GM21367 (cell line): ENCODE measurements around the gene INAVA.
"Not testable (repeated sequence)": the region's sequence is repeated elsewhere in the genome, so short reads cannot be mapped to it uniquely, and the experiment has no call there.

Experiments
- ATAC-seq: cut with Tn5 transposase; IDR thresholded peaks from one replicate; pipeline ENCODE4 v1.9.1; 2021; ENCODE audit not compliant: unreplicated experiment

Gene INAVA

DNA sequence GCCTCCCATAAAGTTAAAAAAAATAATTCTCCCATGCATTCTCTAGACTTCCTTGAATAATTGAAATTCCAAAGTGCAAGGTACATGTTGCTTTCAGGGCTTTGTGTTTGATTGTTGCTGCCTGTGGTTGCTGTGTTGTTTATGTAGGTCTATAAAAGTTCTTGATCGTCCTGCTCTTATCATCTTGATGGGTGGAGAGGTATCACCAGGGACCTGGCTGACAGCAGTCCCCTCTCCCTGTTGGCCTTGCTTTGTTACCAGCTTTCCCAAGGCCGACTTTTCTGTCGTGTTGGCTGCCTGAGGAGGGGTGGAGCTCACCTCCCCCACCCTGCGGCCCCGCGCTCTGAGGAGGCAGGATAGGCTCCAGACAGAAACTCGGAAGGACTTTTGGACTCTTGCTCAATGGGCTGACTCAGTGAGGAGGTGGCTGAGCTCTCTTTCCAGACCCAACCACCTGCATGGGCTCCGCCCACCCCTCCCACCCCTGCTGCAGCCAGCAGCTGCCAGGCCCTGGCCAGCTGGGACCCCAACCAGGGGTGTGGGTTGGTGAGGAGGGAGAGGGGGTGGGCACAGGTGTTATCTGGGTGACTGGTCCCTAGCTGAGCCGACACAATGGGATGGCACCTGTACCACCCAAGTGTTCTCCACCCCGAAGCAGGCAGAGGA, 2.0 kb downstream of the INAVA start:
- ATAC-seq = no peak

DNA sequence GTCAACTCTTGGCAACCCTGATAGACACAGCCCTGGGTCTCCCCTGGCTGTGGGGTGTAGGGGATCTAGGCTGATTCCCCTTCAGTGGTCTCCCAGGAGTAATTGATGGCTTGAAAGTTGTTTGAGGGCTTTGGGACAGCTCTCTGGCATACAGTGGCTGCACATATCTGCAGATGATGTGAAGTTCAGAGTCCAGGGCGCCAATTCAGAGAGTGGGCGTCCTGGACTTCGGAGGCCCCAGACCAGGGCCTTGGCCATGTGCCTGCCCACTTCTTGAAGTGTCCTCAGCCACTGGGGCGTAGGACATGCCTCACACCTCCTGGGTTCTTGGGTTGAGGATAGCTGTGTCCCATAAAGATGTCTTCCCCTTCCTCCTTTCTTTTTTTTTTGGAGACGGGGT, 2.6 kb downstream of the INAVA start:
- no peak for ATAC-seq

DNA sequence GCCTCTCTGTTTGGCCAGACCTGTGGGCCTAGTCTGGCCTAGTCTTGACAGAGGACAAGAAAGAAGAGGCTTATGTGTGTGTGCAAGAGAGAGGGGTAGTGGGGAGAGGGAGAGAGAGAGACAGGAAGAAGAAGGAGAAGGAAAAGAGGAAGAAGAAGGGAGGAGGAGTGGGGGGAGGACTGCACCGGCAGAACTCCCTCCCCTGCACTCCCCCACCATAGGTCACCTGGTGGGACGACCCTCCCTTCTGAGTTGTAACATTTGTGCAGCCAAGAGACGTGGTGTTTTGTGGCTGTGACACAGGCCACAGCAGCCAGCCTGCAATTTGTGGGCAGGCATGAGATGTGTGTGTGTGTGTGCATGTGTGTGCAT, 4.3 kb downstream of the INAVA start:
- ATAC-seq = no peak

DNA sequence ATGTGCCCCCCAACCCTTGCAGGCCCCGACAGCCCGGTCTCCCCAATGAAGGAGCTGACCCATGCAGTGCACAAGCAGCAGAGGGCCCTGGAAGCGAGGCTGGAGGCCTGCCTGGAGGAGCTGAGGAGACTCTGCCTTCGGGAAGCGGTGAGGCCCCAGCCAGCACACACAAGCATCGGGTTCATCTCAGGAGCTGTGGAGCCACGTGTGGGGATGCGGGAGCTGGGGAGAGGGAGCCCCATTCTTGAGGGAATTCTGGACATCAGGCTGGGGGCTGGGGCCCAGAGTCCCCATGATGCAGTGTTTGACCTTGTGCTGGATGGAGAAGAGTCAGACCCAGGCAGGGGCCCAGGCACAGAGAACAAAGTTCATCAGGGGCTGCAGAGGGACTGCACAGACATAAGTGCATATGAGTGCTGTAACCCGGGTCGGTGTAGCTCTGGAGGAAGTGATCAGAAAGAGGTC, 4.8 kb downstream of the INAVA start:
- ATAC-seq = no peak

DNA sequence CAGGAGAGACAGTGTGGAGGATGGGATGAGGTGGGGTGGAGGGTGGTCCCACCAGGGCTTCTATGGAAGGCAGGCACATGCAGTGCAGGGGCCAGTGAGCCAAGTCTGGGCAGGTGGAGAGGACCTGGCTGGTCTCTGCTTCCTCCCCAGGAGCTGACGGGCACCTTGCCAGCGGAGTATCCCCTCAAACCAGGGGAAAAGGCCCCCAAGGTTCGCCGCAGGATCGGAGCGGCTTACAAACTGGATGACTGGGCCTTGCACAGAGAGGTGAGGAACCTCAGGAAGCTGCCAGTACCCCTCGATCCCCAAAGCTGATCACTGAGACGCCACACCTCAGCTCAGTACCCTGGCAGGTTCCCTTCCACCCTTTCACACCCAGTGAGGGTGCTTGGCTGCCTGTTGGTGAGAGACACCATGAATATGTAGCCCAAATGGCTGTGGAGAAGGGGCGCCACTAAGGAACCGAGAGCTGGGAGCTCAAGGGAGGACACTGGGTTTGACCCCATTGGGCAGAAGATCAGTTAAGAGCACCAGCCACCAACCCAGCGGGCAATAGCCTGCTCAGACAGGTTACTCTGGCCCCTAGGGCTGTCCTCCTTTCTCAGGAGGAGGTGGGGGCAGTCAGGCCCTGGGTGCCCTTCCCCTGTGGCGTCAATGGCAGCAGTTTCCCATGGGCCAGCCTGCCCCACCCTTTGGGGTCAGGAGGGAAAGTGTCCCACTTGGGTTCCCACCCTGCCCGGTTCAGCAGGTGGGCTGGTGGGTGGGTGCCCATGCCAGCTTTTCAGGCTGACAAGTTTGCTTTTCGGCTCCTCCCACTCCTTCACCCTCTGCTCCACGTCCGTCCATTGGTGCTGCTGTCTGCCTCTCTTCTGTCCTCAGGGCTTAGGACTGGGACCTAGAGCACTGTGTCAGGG, 5.5 kb downstream of the INAVA start:
- ATAC-seq = no peak

DNA sequence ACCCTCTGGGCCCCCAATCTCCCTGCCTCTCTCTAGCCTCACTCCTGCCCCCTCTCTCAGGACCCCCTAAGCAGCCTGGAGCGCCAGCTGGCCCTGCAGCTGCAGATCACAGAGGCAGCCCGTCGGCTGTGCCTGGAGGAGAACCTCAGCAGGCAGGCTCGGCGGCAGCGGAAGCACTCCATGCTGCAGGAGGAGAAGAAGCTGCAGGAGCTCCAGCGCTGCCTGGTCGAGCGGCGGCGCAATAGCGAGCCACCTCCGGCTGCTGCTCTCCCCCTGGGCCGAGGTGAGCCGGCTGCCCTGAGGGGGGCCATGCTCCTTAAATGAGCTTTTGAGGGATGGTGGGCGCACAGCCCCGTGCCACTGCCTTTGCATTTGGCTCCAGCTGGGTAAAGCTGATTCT, 6.2 kb downstream of the INAVA start:
- no peak for ATAC-seq

DNA sequence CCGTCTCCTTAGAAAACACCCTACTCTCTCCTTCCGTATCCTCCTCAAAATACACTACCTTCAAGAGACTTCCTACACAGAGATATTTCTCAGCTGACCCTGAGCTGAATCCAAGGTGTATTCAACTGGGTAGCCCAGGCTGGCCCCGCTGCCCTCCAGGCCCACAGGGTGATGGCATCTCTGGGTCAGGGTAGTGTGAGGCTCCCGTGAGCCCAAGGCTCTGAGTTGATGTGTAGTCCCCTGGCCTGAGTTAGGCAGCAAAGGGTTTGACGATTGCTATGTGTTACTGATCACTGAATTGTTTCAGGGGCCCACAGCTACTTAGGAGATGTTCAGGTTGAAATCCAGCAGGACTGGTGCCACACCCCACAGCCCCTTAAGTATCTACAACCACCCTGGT, 6.7 kb downstream of the INAVA start:
- ATAC-seq = no peak

DNA sequence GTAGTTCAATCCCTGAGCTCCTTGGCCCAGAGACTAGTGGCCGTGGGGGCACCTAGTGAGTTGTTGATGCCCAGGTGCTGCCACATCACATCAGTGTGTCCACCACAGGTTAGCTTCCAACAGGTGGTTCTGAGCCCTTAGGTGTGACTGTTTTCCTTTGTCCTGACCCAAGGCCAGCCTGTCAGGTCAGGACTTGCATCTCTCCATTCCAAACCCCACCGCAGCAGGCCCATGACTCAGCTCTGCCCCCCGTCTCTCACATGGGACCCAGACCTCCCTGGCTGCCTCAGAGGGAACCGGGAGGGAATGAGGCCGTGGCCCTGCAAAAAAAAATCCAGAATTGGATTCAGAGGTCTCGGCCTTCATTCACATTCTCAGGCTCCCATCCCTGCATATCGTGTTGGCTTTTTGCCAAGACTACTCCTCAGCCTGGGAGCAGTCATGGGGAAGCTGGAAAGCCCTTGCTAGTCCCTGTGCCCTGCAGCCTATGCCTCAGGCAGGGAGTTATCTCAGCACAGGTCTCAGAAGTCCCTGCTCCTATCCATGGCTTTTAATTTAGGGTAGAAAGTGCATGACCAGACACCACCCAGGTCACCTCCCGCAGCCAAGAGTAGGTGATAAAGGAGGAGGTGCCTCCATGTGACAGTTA, 7.2 kb downstream of the INAVA start:
- no peak for ATAC-seq

DNA sequence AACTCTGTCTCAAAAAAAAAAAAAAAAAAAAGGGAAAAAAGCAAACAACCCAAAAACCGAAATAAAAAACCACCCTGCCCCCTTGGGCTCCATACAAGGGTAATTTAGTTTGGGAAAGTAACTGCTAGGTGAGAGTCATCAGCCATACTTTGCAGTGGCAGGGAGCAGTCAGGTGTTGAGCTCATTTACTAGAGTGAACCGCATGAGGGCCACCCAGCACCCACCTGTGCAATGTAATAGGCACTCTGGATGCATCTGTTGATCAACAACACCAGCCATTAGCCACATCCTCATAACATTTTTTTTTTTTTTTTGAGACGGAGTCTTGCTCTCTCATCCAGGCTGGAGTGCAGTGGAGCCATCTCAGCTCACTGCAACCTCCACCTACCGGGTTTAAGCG, 9.1 kb downstream of the INAVA start:
- ATAC-seq = no peak

DNA sequence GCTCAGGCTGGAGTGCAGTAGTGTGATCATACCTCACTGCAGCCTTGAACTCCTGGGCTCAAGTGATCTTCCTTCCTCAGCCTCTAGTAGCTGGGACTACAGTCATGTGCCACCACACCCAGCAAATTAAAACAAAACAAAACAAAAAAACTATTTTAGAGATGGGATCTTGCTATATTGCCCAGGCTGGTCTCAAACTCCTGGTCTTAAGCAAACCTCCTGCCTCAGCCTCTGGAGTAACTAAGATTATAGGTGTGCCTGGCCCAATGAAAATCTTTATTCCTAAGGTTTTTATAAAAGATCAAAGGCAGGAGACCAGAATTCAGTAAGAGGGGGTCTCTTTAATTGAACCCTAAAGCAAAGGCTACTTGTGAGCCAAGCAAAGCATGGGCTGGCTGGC, 10.1 kb downstream of the INAVA start:
- no peak for ATAC-seq

DNA sequence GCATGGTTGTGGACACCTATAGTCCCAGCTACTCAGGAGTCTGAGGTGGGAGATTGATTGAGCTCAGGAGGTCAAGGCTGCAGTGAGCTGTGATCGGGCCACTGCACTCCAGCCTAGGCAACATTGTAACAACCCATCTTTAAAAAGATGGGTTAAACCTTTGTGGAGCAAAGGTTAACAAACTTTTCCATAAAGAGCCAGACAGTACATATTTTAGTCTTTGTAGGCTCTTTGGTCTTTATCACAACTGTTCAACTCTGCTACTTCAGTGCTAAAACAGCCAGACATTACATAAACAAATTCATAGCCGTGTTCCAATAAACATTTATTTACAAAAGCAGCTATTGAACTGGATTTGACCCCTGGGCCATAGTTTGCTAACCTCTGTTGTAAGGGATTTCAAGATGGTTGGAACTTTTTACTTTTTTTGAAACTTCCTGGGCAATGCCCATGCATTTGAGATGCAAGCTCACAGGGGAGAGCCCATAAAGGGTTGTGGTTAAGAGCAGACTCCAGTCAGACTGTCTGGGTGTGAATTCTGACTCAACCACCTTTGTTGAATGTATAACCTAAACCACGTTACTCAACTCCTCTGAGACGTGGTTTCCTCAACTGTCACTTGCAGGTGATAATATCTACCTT, 10.8 kb downstream of the INAVA start:
- ATAC-seq = peak; percentile 39

DNA sequence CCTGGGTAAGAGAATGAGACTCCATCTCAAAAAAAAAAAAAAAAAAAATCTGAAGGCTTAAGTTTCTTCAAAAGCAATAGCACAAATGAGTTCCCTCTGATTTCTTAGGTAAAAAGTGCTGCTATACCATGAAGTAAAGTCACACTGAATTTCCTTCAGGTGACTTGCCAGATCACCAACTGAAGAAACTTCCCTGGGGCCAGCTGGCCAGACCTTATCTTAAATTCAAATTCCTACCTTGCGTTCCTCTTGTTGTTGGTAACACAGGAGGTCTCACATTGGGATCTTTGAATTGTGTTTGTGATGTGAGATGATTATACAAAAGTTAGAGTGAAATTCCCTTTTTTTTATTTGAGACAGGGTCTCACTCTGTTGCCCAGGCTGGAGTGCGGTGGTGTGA, 11.8 kb downstream of the INAVA start:
- no peak for ATAC-seq

DNA sequence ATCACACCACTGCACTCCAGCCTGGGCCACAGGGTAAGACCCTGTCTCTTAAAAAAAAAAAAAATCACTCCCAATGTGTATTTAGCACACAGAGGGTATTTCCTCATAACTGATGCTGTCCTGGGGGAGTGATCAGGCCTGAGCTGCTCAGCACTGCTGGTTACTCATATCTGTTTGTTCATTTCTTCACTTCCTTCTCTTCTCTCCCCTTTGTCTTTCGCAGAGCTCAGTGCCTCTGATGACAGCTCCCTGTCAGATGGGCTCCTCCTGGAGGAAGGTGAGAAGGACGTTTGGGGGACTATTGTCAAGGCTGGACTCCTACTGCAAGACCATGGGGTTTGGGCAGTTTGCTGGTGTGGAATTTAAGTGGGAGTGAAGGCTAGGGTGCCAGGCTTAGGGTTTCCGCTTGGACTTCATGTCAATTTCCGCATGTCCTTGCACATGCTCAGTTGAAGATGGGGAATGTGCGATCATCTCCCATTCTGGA, 13.0 kb downstream of the INAVA start:
- peak; percentile 67 for ATAC-seq

DNA sequence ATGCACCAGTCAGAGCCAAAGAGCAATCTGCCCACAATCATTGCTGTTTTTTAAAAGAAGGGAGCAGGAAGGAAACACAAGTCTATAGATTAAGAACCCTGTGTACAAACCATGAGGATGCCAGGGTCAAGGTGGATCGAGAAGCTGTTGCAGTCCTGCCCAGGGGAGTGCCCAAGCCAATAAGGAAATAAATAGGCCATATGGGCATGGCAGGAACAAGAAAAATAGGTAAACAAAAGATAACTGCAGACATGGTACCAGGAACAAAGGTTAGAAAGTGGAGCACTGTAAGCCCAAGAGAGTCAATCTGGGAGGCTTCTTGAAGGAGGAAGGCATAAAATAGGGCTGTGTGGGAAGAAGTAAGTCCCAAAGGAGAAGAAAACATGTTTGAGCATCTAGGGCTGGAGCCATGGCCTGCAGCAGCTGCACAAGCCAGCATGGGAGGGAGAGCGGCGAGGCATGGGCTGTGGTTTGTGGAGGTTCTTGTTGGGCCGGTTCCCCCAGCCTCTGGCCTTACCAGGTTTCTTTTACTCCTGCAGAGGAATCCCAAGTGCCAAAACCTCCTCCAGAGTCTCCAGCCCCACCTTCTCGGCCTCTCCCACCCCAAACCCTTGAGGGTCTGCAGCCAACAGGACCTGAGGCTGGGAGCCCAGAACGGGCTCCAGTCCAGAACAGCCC, 13.6 kb downstream of the INAVA start:
- ATAC-seq = no peak

DNA sequence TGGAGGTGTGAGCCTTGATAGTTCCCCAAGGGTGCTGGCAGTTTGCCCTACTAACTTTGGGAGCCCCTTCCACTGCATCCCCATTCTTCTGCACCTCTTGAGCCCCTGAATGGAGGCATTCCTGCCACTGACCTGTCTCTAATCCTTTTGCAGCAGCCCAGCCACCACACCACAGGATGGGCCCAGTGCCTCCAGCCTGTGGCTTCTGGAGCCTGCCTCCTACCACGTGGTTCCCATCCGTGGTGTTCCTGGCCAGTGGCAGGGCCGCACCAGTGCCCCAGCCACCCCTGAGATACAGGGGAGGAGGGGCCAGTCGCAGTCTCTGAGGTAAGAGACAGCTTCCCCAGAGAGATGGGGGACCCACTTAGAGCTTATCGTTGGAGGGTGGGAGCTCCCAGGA, 14.4 kb downstream of the INAVA start:
- no peak for ATAC-seq

DNA sequence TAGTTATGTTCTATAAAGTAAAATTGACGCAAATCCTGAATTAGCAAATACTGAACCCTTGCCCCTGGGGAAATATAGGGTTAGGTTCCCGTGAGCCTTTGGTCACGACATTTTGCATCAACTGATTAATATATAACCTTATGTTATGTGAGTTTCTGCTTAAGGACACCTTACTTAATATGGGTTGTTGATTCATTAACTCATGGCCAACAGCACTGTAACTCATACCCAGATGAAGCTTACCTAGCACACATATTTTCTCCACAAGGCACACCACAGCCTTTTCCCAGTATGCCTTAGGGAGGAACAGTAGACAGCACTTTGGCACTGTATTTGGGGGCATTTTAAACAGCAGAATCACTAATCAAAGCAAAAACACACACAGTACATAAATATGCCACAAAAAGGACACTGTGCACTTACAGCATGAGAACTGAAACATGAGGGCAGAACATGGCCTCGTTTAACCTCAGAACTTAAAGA, 15.1 kb downstream of the INAVA start:
- no peak for ATAC-seq

DNA sequence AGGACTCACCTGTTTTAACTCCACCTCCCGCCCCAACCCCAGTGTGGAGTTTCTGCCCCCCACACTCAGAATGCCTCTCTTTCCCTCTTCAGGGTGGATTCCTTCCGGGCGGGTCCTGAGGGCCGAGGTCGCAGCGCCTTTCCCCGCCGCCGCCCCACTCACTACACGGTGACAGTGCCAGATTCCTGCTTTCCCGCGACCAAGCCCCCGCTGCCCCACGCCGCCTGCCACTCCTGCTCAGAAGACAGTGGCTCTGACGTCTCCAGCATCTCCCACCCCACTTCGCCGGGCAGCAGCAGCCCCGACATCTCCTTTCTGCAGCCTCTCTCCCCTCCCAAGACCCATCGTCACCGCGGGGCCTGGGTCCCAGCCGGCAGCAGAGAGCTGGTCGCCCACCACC, 16.7 kb downstream of the INAVA start:
- ATAC-seq = no peak

DNA sequence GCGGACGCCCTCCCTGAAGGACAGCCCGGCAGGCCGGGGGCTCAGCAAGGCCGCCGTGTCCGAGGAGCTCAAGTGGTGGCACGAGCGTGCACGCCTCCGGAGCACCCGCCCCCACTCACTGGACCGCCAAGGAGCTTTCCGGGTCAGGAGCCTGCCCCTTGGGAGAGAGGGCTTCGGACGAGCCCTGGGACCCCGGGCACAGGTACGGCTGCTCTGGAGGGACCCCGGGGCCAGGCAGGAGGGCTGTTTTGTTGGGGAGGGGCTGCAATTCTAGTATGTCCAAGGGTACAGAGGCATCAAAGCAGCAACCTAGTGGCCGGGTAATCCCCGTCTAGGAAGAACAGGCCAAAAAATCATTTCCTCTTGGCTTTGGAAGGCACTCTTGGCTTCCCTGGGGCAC, 17.2 kb downstream of the INAVA start:
- not testable (repeated sequence) for ATAC-seq

DNA sequence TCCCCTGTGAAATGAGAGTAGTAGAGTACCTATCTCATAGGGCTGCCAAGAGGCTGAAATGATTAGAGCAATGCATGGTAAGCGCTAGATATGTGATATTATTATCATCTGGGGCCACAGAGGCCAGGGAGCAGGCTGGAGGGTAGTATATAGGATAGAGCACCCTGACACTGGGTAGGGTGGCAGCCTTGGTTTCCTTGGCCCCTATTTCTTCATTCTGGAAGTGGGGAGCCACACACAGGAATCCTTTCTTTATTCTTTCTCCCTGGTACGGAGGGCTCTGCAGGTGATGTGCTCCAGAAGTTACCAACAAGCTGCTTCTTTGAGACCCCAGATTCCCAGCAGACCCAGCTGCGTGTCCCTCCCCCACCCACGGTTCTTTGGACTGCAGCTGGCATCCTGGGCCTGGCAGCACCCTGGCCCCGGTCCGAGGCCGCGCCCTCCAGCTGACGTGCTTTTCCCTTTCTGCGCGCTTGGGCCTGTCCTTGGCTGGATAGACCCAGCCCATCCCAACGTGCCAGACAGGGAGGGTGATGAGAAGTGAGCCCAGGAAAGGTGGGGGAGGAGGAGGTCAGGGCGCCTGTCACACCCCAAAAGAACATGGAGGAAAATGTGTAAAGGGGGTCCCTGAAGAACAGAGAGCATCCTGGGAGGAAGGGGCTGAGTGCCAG, 18.2 kb downstream of the INAVA start:
- no peak for ATAC-seq

DNA sequence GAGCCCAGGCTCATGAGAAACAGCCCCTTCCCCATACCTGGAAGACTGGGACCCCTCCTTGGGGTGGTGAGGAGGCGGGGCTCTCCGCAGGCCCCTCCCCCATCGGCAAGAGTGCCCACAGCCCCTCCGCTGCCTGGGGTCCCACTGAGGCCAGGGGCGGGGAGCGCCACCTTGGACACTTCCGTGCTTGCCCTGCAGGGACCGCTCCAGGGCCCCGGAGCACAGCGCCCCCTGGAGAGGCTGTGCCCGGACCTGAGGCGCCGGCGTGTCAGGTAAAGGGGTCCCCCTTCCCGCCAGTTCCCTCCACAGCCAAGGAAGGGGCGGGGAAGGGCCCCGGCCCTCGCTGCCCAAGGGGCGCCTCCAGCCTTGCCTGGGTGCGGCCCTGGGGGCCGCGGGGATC, 21.5 kb downstream of the INAVA start:
- ATAC-seq = no peak
